GM23248 (cell line): ENCODE results near the gene GRM7. TPM values are rescaled to one million over a fixed set of nuclear protein-coding genes. Genes with fewer than 3 reads are reported as not detected.

Experiments used
- DNase-seq: peaks from one replicate; pipeline ENCODE4 v3.0.0-alpha.2; 2015
- H2AFZ ChIP-seq: fragments of 200-600 bp; sonication (generic); 2 replicates; pipeline ENCODE4 v1.6.1; 2016; ENCODE audit warnings: antibody characterized with exemption
- H3F3A ChIP-seq: fragments of 200-600 bp; sonication (generic); 2 replicates; pipeline ENCODE4 v1.6.1; 2016; ENCODE audit warnings: mild to moderate bottlenecking, antibody characterized with exemption, mixed run types; ENCODE audit not compliant: insufficient read depth
- H3K27ac ChIP-seq: fragments of 200-600 bp; sonication (generic); 2 replicates; pipeline ENCODE4 v1.5.1; 2016; ENCODE audit warnings: mild to moderate bottlenecking
- H3K27me3 ChIP-seq: fragments of 200-600 bp; sonication (generic); replicated peaks from 2 replicates; pipeline ENCODE4 v1.6.1; 2016; ENCODE audit warnings: mild to moderate bottlenecking; ENCODE audit not compliant: insufficient read depth
- H3K36me3 ChIP-seq: fragments of 200-600 bp; sonication (generic); 2 replicates; pipeline ENCODE4 v1.6.1; 2016; ENCODE audit warnings: low read depth, mild to moderate bottlenecking
- H3K4me1 ChIP-seq: fragments of 200-600 bp; sonication (generic); 2 replicates; pipeline ENCODE4 v1.6.1; 2016; ENCODE audit warnings: mild to moderate bottlenecking; ENCODE audit not compliant: insufficient read depth
- H3K4me2 ChIP-seq: fragments of 200-600 bp; sonication (generic); one replicate; pipeline ENCODE4 v1.6.1; 2016; ENCODE audit warnings: mild to moderate bottlenecking; ENCODE audit not compliant: unreplicated experiment
- H3K4me3 ChIP-seq: fragments of 200-600 bp; sonication (generic); 2 replicates; pipeline ENCODE4 v1.5.1; 2016; ENCODE audit warnings: mild to moderate bottlenecking
- H3K79me2 ChIP-seq: fragments of 200-600 bp; sonication (generic); 2 replicates; pipeline ENCODE4 v1.6.1; 2016; ENCODE audit warnings: mild to moderate bottlenecking; ENCODE audit not compliant: insufficient read depth
- H3K9ac ChIP-seq: fragments of 200-600 bp; sonication (generic); 2 replicates; pipeline ENCODE4 v1.6.1; 2016; ENCODE audit warnings: mild to moderate bottlenecking
- H3K9me2 ChIP-seq: fragments of 200-600 bp; sonication (generic); 2 replicates; pipeline ENCODE4 v1.6.1; 2016; ENCODE audit warnings: mixed run types, mild to moderate bottlenecking, moderate library complexity; ENCODE audit not compliant: insufficient read depth
- H3K9me3 ChIP-seq: fragments of 200-600 bp; sonication (generic); one replicate; pipeline ENCODE4 v1.6.1; 2017; ENCODE audit warnings: low read depth
- H4K20me1 ChIP-seq: fragments of 200-600 bp; sonication (generic); 2 replicates; pipeline ENCODE4 v1.6.0; 2016; ENCODE audit not compliant: insufficient read depth
- EZH2 ChIP-seq: fragments of 200-600 bp; sonication (generic); IDR thresholded peaks from 2 replicates; pipeline ENCODE4 v1.6.1; 2018; ENCODE audit warnings: antibody characterized with exemption, mild to moderate bottlenecking; ENCODE audit not compliant: insufficient read depth, poor library complexity, severe bottlenecking
- EZH2phosphoT487 ChIP-seq: fragments of 200-600 bp; sonication (generic); IDR thresholded peaks from 2 replicates; pipeline ENCODE4 v1.6.1; 2018; ENCODE audit warnings: antibody characterized with exemption, moderate library complexity, mild to moderate bottlenecking, low read depth; ENCODE audit not compliant: insufficient read depth
- WGBS, 2 experiments: methylation state at CpG; one replicate each; pipeline ENCODE4 v1.1.6; 2015 to 2017; ENCODE audit warnings: low lambda C conversion rate in 2 of 2, low coverage in 1 of 2; ENCODE audit errors: missing lambda C conversion rate in 2 of 2; 5-methylcytosine and 5-hydroxymethylcytosine counted together
- in situ Hi-C: fragments of 300-500 bp; cut with MboI; formaldehyde crosslinking; loops from 2 replicates; pipeline ENCODE4 v1.15.0; 2020
- polyA plus RNA-seq: library from polyadenylated mRNA; unstranded; fragments of >200 nt; fragmentation: Nextera tagmentation; extraction: Ambion mirVana; gene quantifications from 2 replicates; pipeline ENCODE4 v1.2.1, GENCODE V29; 2016
- total RNA-seq: library from RNA; depleted of rRNA; stranded (reverse); fragments of >200 nt; shearing (Covaris generic); gene quantifications from 2 replicates; pipeline ENCODE4 v1.2.3, GENCODE V29; 2014

Gene GRM7
- total and polyA plus RNA-seq, 2 experiments from 2014 or later: not detected

GRCh38 chr3:7272203-7272602 is 411.3 kb downstream of the GRM7 start:
- no peak for DNase-seq
- 35 to 41% methylated on average over 1 of the region's 1 CpG for WGBS, 2 experiments
- no peak for TF ChIP-seq EZH2
- no peak for TF ChIP-seq EZH2phosphoT487
- Histone ChIP-seq H3K27me3 (no peaks in the 10 kb centered on the region), H3K9me3 (no peaks in the 10 kb centered on the region), H3K9me2 (no peaks in the 10 kb centered on the region), H3K36me3 (no peaks in the 10 kb centered on the region), H2AFZ (no peak overlapping the region), H3K9ac (no peak overlapping the region), H3K4me3 (no peak overlapping the region), H4K20me1 (no peaks in the 10 kb centered on the region; the same call in 1 of the 2 replicates), H3K79me2 (no peaks in the 10 kb centered on the region), H3F3A (no peaks in the 10 kb centered on the region), H3K27ac (no peak overlapping the region), H3K4me1 (no peaks in the 10 kb centered on the region), H3K4me2 (no peak overlapping the region)
- in situ Hi-C loops: no loop called here

DNA sequence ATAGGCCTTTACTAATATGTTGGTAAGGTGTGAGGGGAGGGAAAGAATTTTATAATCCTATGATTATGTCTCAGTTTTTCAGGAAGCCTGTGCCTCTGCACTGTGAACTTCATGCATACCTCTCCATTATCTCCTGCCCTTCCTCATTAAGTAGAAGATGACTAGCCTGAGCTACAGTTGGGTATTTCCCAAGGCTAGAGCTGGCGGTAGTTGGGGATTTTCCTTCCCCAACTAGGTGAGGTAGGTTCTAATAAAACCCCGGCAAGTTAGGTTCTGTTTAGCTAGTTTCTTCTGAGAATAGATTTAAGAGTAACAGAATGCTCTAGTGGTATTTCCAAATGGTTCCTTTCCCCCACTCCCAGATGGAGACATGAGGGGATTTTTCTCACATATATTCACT is 414.5 kb downstream of the GRM7 start:
- H3K4me3 ChIP-seq: no peak overlapping the region
- H3K9me3 ChIP-seq: no peaks in the 10 kb centered on the region
- no peaks in the 10 kb centered on the region for H3K4me1 ChIP-seq
- no peaks in the 10 kb centered on the region for H3F3A ChIP-seq
- H3K27ac ChIP-seq: no peak overlapping the region
- TF ChIP-seq EZH2 (no peak), EZH2phosphoT487 (no peak)
- no peak overlapping the region for H3K9ac ChIP-seq
- in situ Hi-C loops: no loop called here
- H3K79me2 ChIP-seq: no peaks in the 10 kb centered on the region
- H3K4me2 ChIP-seq: no peak overlapping the region
- H3K36me3 ChIP-seq: no peaks in the 10 kb centered on the region
- no peak overlapping the region for H2AFZ ChIP-seq
- no peaks in the 10 kb centered on the region; the same call in 1 of the 2 replicates for H4K20me1 ChIP-seq
- no peak for DNase-seq
- no peaks in the 10 kb centered on the region for H3K27me3 ChIP-seq
- 40 to 47% methylated on average over 2 of the region's 2 CpGs for WGBS, 2 experiments
- H3K9me2 ChIP-seq: no peaks in the 10 kb centered on the region

- Histone ChIP-seq H3K79me2 (no peaks in the 10 kb centered on the region), H3F3A (no peaks in the 10 kb centered on the region), H3K27me3 (no peaks in the 10 kb centered on the region), H3K4me2 (no peak overlapping the region), H3K9ac (no peak overlapping the region), H3K27ac (no peak overlapping the region), H3K4me1 (no peaks in the 10 kb centered on the region), H4K20me1 (no peaks in the 10 kb centered on the region), H3K9me2 (no peaks in the 10 kb centered on the region), H3K4me3 (no peak overlapping the region), H3K9me3 (no peaks in the 10 kb centered on the region), H3K36me3 (no peaks in the 10 kb centered on the region), H2AFZ (no peak overlapping the region)
- TF ChIP-seq EZH2phosphoT487 (no peak), EZH2 (no peak)
- 17 to 22% methylated on average over 4 of the region's 4 CpGs for WGBS, 2 experiments
- in situ Hi-C loops: no loop called here
- no peak for DNase-seq
These were observed 419.4 kb downstream of the GRM7 start for GRCh38 chr3:7280318-7280717.

DNA sequence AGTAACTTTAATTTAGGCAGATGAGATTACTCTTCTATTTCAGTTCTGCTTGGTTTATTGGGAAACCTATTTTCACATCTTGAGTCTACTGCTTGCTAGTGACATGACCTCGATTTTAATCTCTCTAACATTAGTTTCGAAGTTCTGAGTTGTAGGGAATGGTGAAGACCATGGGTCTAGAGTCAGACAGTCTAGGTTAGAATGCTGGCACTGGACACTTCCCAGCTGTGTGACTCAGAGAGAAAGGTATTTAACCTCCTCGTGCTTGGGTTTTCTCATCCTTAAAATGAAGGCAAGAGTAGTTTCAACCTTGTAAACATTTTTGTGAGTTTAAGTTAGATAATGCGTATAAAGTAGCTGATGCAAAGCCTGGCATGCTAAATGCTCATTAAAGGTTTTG is 422.1 kb downstream of the GRM7 start:
- H2AFZ ChIP-seq: no peak overlapping the region
- no peaks in the 10 kb centered on the region for H3F3A ChIP-seq
- H3K4me3 ChIP-seq: no peak overlapping the region
- no peak for DNase-seq
- in situ Hi-C loops: no loop called here
- no peaks in the 10 kb centered on the region for H3K4me1 ChIP-seq
- H3K9me2 ChIP-seq: no peaks in the 10 kb centered on the region
- H4K20me1 ChIP-seq: no peaks in the 10 kb centered on the region; the same call in 1 of the 2 replicates
- no peaks in the 10 kb centered on the region for H3K9me3 ChIP-seq
- TF ChIP-seq EZH2 (no peak), EZH2phosphoT487 (no peak)
- H3K27me3 ChIP-seq: no peaks in the 10 kb centered on the region
- no peaks in the 10 kb centered on the region for H3K79me2 ChIP-seq
- no peaks in the 10 kb centered on the region for H3K36me3 ChIP-seq
- no peak overlapping the region for H3K27ac ChIP-seq
- no peak overlapping the region for H3K4me2 ChIP-seq
- H3K9ac ChIP-seq: no peak overlapping the region
- 29 to 33% methylated on average over 4 of the region's 4 CpGs for WGBS, 2 experiments

DNA sequence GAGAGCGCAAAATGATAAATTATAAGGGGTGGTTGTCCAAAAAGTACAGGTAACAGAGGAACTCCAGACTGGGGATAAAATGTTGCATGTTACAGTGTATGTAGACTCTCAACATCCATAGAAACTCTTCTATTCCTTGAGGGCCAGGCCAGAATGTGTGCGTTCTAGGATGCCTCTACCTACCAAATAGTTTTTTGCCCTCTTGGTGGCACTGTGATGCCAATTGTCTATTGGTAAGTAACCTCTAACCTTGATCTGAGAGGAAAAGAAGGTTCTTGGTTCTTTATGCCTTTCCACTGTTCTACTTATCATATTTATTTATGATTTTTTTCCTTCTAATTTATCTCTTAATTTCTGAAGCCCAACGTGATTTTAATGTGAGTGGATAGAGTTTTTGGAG is 424.6 kb downstream of the GRM7 start:
- no peaks in the 10 kb centered on the region for H3K36me3 ChIP-seq
- H3K4me3 ChIP-seq: no peak overlapping the region
- H4K20me1 ChIP-seq: no peaks in the 10 kb centered on the region; the same call in 1 of the 2 replicates
- no peak overlapping the region for H3K9ac ChIP-seq
- no peak for DNase-seq
- no peak overlapping the region for H2AFZ ChIP-seq
- TF ChIP-seq EZH2phosphoT487: no peak
- no peak for TF ChIP-seq EZH2
- no peaks in the 10 kb centered on the region for H3K4me1 ChIP-seq
- H3K79me2 ChIP-seq: no peaks in the 10 kb centered on the region
- H3K4me2 ChIP-seq: no peak overlapping the region
- no peaks in the 10 kb centered on the region for H3K9me2 ChIP-seq
- 10 to 13% methylated on average over 3 of the region's 3 CpGs for WGBS, 2 experiments
- in situ Hi-C loops: no loop called here
- no peaks in the 10 kb centered on the region for H3F3A ChIP-seq
- no peaks in the 10 kb centered on the region for H3K9me3 ChIP-seq
- H3K27me3 ChIP-seq: no peaks in the 10 kb centered on the region
- no peak overlapping the region for H3K27ac ChIP-seq
